ENCODE data around the gene PTGFRN.

GRCh38 chr1:116958110-116958509 is 48.4 kb downstream of the PTGFRN start:
- TF ChIP-seq CTCF (conservative IDR thresholded peaks at IDR 0.05; ENCODE audit: low read depth, low read length) = no peak
- no peak for TF ChIP-seq EZH2 (IDR thresholded peaks at IDR 0.05; ENCODE audit: low read length, unreplicated experiment)
